Measurements from ENCODE around the gene OCEL1.

Gene OCEL1

GRCh38 chr19:17209126-17210036, 16.6 kb upstream of the OCEL1 start:
- no peak for TF ChIP-seq CTCF (IDR thresholded peaks at IDR 0.05; ENCODE audit: low read depth, low read length)
- DNase-seq (ENCODE audit: low read depth, low spot score), result peak; percentile 32
- in situ Hi-C loops (cut with HindIII; ENCODE audit: low sequenced_read_pairs), result no loop called here
- no peak overlapping the region for H3K4me3 ChIP-seq (ENCODE audit: low read depth, low read length)

DNA sequence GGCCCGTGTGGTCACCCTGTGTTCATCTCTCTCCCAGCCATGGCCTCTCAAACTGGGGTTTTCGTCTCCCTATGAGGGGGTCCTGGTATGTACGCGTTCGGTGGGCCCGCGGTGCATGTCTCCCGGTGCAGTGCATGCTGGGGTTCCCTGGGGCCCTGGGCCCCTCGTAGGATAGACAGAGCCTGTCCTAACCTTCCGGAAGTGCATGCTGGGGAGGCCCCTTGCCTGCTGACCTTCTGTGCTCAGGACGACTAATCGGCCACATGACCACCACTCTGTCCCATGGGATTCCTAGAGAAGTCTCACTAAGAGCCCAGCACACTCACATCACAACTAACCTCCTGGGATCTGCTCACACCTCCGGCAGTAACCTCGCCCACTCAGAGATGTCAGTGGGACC, 15.7 kb upstream of the OCEL1 start:
- TF ChIP-seq CTCF (IDR thresholded peaks at IDR 0.05; ENCODE audit: low read depth, low read length), result no peak
- DNase-seq (ENCODE audit: low read depth, low spot score), result no peak
- in situ Hi-C loops (cut with HindIII; ENCODE audit: low sequenced_read_pairs), result no loop called here
- no peak overlapping the region for H3K4me3 ChIP-seq (ENCODE audit: low read depth, low read length)

DNA sequence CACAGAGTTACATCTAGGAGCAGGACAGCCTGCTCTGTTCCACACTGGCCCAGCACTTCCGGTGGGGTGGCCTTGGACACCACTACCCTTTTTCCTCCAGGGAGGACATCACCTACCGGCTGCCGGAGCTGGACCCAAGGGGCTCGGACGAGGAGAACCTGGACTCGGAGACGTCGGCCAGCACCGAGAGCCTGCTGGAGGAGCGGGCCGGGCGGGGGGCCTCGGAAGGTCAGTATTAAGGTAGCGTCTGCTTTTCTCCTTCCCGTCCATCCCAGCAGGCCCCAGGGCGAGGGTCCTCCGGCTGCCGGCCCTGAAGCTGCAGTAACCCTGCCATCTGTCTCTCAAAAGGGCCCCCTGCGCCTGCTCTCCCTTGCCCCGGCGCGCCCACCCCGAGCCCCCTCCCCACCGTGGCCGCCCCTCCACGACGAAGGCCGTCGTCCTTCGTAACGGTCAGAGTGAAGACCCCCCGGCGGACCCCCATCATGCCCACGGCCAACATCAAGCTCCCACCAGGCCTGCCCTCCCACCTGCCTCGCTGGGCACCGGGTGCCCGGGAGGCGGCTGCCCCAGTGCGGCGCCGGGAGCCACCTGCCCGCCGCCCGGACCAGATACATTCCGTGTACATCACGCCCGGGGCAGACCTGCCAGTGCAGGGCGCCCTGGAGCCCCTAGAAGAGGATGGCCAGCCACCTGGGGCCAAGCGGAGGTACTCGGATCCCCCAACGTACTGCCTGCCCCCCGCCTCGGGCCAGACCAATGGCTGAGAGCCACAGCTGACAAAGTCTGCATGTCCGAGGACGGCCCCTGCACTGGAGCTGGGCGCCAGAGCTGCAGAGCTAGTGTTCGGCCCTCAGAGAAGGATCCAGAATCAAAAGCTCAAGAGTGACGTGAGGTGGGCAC, 14.2 kb upstream of the OCEL1 start:
- in situ Hi-C loops (cut with HindIII; ENCODE audit: low sequenced_read_pairs), result no loop called here
- no peak overlapping the region for H3K4me3 ChIP-seq (ENCODE audit: low read depth, low read length)
- TF ChIP-seq CTCF (IDR thresholded peaks at IDR 0.05; ENCODE audit: low read depth, low read length), result no peak
- DNase-seq (ENCODE audit: low read depth, low spot score), result no peak

DNA sequence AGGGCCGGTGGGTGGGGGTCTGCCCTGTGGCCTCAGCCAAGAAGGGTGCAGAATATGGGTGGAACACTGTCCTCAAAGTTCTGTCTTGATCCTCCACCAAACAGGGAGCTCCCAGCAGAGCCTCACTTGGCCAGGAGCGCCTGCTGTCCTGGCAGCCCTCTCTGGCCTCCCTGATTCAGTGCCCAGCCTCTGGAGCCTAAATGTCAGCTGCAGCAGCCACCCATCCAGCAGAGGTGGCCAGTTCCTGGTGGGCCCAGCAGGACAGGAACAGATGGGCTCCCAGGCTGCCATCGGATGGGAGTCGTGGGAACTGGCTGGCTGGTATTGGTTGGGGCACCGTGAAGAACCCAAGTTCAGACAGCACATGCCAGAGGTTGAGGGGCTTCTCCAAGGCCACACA, 12.7 kb upstream of the OCEL1 start:
- no peak for TF ChIP-seq CTCF (IDR thresholded peaks at IDR 0.05; ENCODE audit: low read depth, low read length)
- no peak for DNase-seq (ENCODE audit: low read depth, low spot score)
- in situ Hi-C loops (cut with HindIII; ENCODE audit: low sequenced_read_pairs), result no loop called here
- no peak overlapping the region for H3K4me3 ChIP-seq (ENCODE audit: low read depth, low read length)

DNA sequence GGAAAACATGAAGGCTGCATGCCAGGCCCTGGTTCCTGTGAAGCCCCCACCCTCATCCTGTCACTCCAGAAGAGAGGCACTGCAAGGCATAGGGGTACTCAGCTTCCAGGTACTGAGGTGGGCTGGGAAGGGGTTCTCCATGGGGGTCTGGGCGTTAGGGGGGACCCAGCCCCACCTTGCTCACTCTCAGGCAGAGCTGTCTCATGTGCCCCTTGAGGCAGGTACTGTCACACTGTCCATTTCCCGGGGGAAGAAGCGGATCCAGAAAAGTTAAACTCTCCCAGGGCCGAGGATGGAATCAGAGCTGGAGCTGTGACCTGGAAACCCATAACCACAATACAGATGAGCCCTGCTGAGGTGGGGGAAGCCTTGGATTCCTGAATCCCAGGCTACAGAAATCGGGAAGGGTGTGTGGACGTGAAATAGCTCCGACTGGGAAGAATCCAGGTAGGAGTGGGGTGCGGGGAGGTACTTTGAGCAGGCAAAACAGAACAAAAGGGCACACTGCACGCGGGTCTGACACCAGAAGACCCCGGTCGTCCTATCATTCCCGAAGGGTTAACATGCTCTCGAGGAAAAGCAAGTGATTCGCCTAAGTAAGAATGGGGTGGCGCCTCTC, 11.4 kb upstream of the OCEL1 start:
- TF ChIP-seq CTCF (IDR thresholded peaks at IDR 0.05; ENCODE audit: low read depth, low read length), result no peak
- no peak for DNase-seq (ENCODE audit: low read depth, low spot score)
- peak overlapping the region; percentile 73 for H3K4me3 ChIP-seq (ENCODE audit: low read depth, low read length)
- in situ Hi-C loops (cut with HindIII; ENCODE audit: low sequenced_read_pairs), result no loop called here

All from astrocyte of the spinal cord (primary cell).